ENCODE results near the gene ZBTB38. TPM values are rescaled to one million over a fixed set of nuclear protein-coding genes. Genes with fewer than 3 reads are reported as not detected.

ZBTB38 gene
- total and polyA plus RNA-seq, 2 donors from 2014 or later = 8.6 to 113 TPM

DNA sequence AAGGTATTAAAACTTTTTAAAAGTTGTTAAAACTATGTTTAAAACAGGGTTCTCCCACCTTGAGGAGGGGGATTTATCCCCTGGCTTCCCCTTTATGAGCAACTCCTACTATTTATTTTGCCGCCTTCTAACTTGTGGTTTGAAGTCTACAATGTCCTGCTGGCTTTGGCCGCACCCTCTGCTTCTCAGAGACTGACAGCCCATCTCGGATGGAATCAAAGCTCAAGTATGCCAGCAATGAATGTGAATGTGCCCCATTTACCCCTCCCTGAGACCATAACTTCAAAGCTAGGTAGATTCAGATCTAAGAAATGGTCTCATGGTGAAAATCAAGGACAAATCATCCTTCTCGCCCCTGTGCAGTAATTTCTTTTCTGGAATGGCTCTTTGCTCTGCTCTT, 10.3 kb downstream of the ZBTB38 start:
- FAIRE-seq (no peak), DNase-seq (no peak)
- intact Hi-C loops (cut with DNase I) = no loop called here
- Histone ChIP-seq H3K36me3 (ENCODE audit: control insufficient read depth in 2 of 3, insufficient read depth in 3 of 3, low read length in 3 of 3) (peaks cover 0 to 10% (median 4%) of the 10 kb centered on the region in 3 donors), H3K9me3 (ENCODE audit: control insufficient read depth in 2 of 3, insufficient read depth in 1 of 3, low read length in 3 of 3) (no peaks in the 10 kb centered on the region), H3K9ac (ENCODE audit: low read length in 3 of 3) (no peak overlapping the region), H3K4me1 (ENCODE audit: control insufficient read depth in 2 of 3, insufficient read depth in 2 of 3, low read depth in 1 of 3, low read length in 3 of 3) (peaks cover 0 to 1% (median 0%) of the 10 kb centered on the region in 3 donors), H3K27ac (ENCODE audit: low read depth in 2 of 2, low read length in 2 of 2) (no peak overlapping the region), H3K4me3 (ENCODE audit: low read length in 3 of 3) (no peak overlapping the region), H3K27me3 (ENCODE audit: control insufficient read depth, insufficient read depth, low read length) (no peaks in the 10 kb centered on the region)
- TF ChIP-seq, protein P1, sequence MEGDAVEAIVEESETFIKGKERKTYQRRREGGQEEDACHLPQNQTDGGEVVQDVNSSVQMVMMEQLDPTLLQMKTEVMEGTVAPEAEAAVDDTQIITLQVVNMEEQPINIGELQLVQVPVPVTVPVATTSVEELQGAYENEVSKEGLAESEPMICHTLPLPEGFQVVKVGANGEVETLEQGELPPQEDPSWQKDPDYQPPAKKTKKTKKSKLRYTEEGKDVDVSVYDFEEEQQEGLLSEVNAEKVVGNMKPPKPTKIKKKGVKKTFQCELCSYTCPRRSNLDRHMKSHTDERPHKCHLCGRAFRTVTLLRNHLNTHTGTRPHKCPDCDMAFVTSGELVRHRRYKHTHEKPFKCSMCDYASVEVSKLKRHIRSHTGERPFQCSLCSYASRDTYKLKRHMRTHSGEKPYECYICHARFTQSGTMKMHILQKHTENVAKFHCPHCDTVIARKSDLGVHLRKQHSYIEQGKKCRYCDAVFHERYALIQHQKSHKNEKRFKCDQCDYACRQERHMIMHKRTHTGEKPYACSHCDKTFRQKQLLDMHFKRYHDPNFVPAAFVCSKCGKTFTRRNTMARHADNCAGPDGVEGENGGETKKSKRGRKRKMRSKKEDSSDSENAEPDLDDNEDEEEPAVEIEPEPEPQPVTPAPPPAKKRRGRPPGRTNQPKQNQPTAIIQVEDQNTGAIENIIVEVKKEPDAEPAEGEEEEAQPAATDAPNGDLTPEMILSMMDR (IDR thresholded peaks at IDR 0.05; ENCODE audit: borderline replicate concordance, extremely low read depth, insufficient read depth) = no peak

DNA sequence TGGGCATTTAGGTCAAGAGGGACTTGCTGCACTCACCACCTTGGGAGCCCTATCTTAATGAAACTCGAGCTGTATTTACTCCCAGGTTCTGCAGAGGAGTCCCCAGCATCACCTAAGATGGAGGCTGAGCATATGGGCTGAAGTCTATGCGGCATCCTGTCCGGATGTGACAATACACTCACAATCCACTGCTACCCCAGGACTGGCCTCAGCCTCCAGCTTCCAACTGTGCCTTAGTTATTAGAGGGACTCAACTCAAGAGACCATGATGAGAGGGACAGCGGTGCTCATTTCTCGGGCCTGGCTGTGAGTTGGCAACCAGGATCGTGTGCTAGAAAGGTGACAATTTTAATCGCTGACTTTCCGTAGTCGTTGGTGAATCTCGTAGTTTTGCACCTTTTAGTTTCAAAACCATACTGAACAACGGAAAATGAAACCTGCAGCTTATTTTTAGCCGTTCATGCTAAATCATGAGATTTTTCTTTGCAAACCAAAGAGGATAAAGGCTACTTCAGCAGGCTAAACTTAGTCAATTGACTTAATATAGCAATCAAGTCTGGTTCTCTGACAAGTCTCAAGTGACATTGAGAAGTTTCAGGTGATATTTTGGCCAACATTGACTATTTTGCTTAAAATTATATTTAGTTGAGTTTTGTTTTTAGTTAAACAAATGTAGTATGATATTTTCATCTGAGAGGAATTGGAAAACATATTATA, 11.1 kb downstream of the ZBTB38 start:
- no peak overlapping the region for H3K4me3 ChIP-seq (ENCODE audit: low read length in 3 of 3)
- no peak for FAIRE-seq
- H3K36me3 ChIP-seq (ENCODE audit: control insufficient read depth in 2 of 3, insufficient read depth in 3 of 3, low read length in 3 of 3) = peaks cover 0 to 10% (median 6%) of the 10 kb centered on the region in 3 donors
- intact Hi-C loops (cut with DNase I) = no loop called here
- no peaks in the 10 kb centered on the region for H3K27me3 ChIP-seq (ENCODE audit: control insufficient read depth, insufficient read depth, low read length)
- no peak for DNase-seq
- H3K4me1 ChIP-seq (ENCODE audit: control insufficient read depth in 2 of 3, insufficient read depth in 2 of 3, low read depth in 1 of 3, low read length in 3 of 3) = peaks cover 0 to 4% (median 0%) of the 10 kb centered on the region in 3 donors
- no peaks in the 10 kb centered on the region for H3K9me3 ChIP-seq (ENCODE audit: control insufficient read depth in 2 of 3, insufficient read depth in 1 of 3, low read length in 3 of 3)
- TF ChIP-seq, protein P1 (IDR thresholded peaks at IDR 0.05; ENCODE audit: borderline replicate concordance, extremely low read depth, insufficient read depth) = no peak
- no peak overlapping the region for H3K27ac ChIP-seq (ENCODE audit: low read depth in 2 of 2, low read length in 2 of 2)
- no peak overlapping the region for H3K9ac ChIP-seq (ENCODE audit: low read length in 3 of 3)

GRCh38 chr3:141380279-141380678, 12.0 kb downstream of the ZBTB38 start:
- Histone ChIP-seq H3K9ac (ENCODE audit: low read length in 3 of 3) (no peak overlapping the region), H3K9me3 (ENCODE audit: control insufficient read depth in 2 of 3, insufficient read depth in 1 of 3, low read length in 3 of 3) (no peaks in the 10 kb centered on the region), H3K27ac (ENCODE audit: low read depth in 2 of 2, low read length in 2 of 2) (no peak overlapping the region), H3K36me3 (ENCODE audit: control insufficient read depth in 2 of 3, insufficient read depth in 3 of 3, low read length in 3 of 3) (peaks cover 0 to 10% (median 6%) of the 10 kb centered on the region in 3 donors), H3K4me1 (ENCODE audit: control insufficient read depth in 2 of 3, insufficient read depth in 2 of 3, low read depth in 1 of 3, low read length in 3 of 3) (peaks cover 0 to 4% (median 2%) of the 10 kb centered on the region in 3 donors), H3K27me3 (ENCODE audit: control insufficient read depth, insufficient read depth, low read length) (no peaks in the 10 kb centered on the region), H3K4me3 (ENCODE audit: low read length in 3 of 3) (no peak overlapping the region)
- DNase-seq = no peak
- intact Hi-C loops (cut with DNase I) = no loop called here
- TF ChIP-seq, protein P1 (IDR thresholded peaks at IDR 0.05; ENCODE audit: borderline replicate concordance, extremely low read depth, insufficient read depth) = no peak
- no peak for FAIRE-seq
